ENCODE data around the gene EPM2A.

- TF ChIP-seq CTCF (IDR thresholded peaks at IDR 0.05) = no peak
- TF ChIP-seq POLR2A (IDR thresholded peaks at IDR 0.05) = no peak
Measured at GRCh38 chr6:145763742-145764141, 28.4 kb upstream of the EPM2A start.
